Caco-2 (cell line): ENCODE measurements around the gene TLNRD1. TPM values are rescaled to one million over a fixed set of nuclear protein-coding genes. Genes with fewer than 3 reads are reported as not detected.

Experiments used
- BruUV-seq: library from RNA; stranded (reverse); fragments of 400-500 nt; replicated peaks from 2 replicates; lab custom pipeline; 2021; lab: Mats Ljungman, UMichigan
- CTCF ChIA-PET: fragments of 300-600 bp; sonication (Branson Sonifier 250); formaldehyde crosslinking; loops from one replicate; lab custom pipeline; 2022; ENCODE audit warnings: antibody characterized with exemption; lab: Charles Lee
- POLR2A ChIA-PET: fragments of 300-600 bp; sonication (Branson Sonifier 250); formaldehyde crosslinking; loops from one replicate; lab custom pipeline; 2022; ENCODE audit warnings: antibody characterized with exemption; lab: Charles Lee
- DNase-seq, 2 experiments: peaks; one replicate each; pipeline versions ENCODE4 v3.0.0 to v3.0.0-alpha.2; 2020 to 2022
- H3K27me3 ChIP-seq: replicated peaks from 2 replicates; pipeline ENCODE4 v1.6.0; 2011; ENCODE audit warnings: low read length; ENCODE audit not compliant: control insufficient read depth, insufficient read depth
- H3K36me3 ChIP-seq: 2 replicates; pipeline ENCODE4 v1.5.1; 2011; ENCODE audit warnings: low read length; ENCODE audit not compliant: control insufficient read depth, insufficient read depth
- H3K4me1 ChIP-seq: fragments of 250-450 bp; sonication (Bioruptor Pico); 2 replicates; pipeline ENCODE4 v1.5.1; 2020; ENCODE audit warnings: mild to moderate bottlenecking
- H3K4me3 ChIP-seq: 2 replicates; pipeline ENCODE4 v1.5.1; 2011; ENCODE audit warnings: low read depth, mild to moderate bottlenecking, control low read depth, low read length
- H3K9me3 ChIP-seq: fragments of 250-450 bp; sonication (Bioruptor Pico); 2 replicates; pipeline ENCODE4 v1.5.1; 2020; ENCODE audit warnings: mild to moderate bottlenecking, moderate library complexity
- H3K27ac Mint-ChIP-seq: one replicate; pipeline ENCODE4 v1.8.0; 2022; ENCODE audit warnings: mixed read lengths; ENCODE audit not compliant: unreplicated experiment
- H3K27me3 Mint-ChIP-seq: one replicate; pipeline ENCODE4 v1.8.0; 2022; ENCODE audit warnings: mixed read lengths; ENCODE audit not compliant: insufficient read depth, unreplicated experiment
- H3K36me3 Mint-ChIP-seq: one replicate; pipeline ENCODE4 v1.8.0; 2022; ENCODE audit warnings: mild to moderate bottlenecking, mixed read lengths; ENCODE audit not compliant: insufficient read depth, unreplicated experiment
- H3K4me1 Mint-ChIP-seq: one replicate; pipeline ENCODE4 v1.8.0; 2022; ENCODE audit warnings: low read depth, mixed read lengths; ENCODE audit not compliant: unreplicated experiment
- H3K4me3 Mint-ChIP-seq: one replicate; pipeline ENCODE4 v1.8.0; 2022; ENCODE audit warnings: mild to moderate bottlenecking, moderate library complexity, mixed read lengths; ENCODE audit not compliant: unreplicated experiment
- H3K9me3 Mint-ChIP-seq: one replicate; pipeline ENCODE4 v1.8.0; 2022; ENCODE audit warnings: mixed read lengths; ENCODE audit not compliant: unreplicated experiment
- CTCF ChIP-seq, 2 experiments: fragments of 200-600 bp in 1 of 2; IDR thresholded peaks; 1 replicate in 1 of 2; 2 replicates in 1 of 2; pipeline versions ENCODE4 v1.5.1 to v1.8.0; 2011 to 2022; ENCODE audit warnings: antibody characterized with exemption in 1 of 2, control low read depth in 1 of 2, inconsistent platforms in 1 of 2, low read depth in 1 of 2, low read length in 1 of 2, mild to moderate bottlenecking in 1 of 2, moderate library complexity in 1 of 2; ENCODE audit not compliant: insufficient read depth in 1 of 2, severe bottlenecking in 1 of 2, unreplicated experiment in 1 of 2
- intact Hi-C: fragments of 100-400 bp; cut with micrococcal nuclease; formaldehyde crosslinking; loops from one replicate; pipeline ENCODE4 v1.10.0; 2022; ENCODE audit not compliant: unreplicated experiment
- total RNA-seq: library from RNA; stranded (reverse); gene quantifications from 2 replicates; pipeline ENCODE4 v1.2.3, GENCODE V29; 2022

Gene TLNRD1
- total RNA-seq, 1 experiment from 2014 or later: 13.7 TPM

DNA sequence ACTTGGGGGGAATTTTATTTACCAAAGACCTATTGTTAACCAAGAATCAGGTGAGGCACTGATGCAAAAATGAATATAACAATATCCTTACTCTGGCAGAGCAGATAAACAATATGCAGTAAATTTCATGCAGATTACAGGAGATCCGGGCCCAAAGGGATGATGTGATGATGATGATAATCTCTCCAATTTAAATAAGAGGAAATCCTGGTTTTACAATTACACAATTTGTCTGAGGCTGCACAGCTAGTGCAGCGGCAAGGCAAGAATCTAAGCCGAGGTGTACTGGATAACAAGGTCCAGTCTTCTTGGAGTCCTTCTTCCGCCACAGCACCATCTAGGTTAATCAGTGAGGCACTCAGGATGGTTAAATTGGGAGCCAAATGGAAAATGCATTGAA is 8.7 kb upstream of the TLNRD1 start:
- Histone ChIP-seq H3K9me3 (no peaks in the 10 kb centered on the region), H3K4me1 (peaks cover 16% of the 10 kb centered on the region), H3K27me3 (no peaks in the 10 kb centered on the region), H3K4me3 (no peak overlapping the region), H3K36me3 (no peaks in the 10 kb centered on the region)
- no peak for TF ChIP-seq CTCF (IDR thresholded peaks at IDR 0.05; ENCODE audit: insufficient read depth in 1 of 2, low read depth in 1 of 2, low read length in 1 of 2, severe bottlenecking in 1 of 2, unreplicated experiment in 1 of 2)
- no peak for DNase-seq
- BruUV-seq: no TSS peak
- intact Hi-C loops: no loop called here
- ChIA-PET CTCF (no interaction called here), POLR2A (no interaction called here)
- H3K9me3 Mint-ChIP-seq: no peaks in the 10 kb centered on the region
- no peak overlapping the region for H3K27ac Mint-ChIP-seq
- H3K36me3 Mint-ChIP-seq: no peaks in the 10 kb centered on the region
- no peaks in the 10 kb centered on the region for H3K27me3 Mint-ChIP-seq
- peaks cover 9% of the 10 kb centered on the region for H3K4me1 Mint-ChIP-seq
- no peak overlapping the region for H3K4me3 Mint-ChIP-seq

DNA sequence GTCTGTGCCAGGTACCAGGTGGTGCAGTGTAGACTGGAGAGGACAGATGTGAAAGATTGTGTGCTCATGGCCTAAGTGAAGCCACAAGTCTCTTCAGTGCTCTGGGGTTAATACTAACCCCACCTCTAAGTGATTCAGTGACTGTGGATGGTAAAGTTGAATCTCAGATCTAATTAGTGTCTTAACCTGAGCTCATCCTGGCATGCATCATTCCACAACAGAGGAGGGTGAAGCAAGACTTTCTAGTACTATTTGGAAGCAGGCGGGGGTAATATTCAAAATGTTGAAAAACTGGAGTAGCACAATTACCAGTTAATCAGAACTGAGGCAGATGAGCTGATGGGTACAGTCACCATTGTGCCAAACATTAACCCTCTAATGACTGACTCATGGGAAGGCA is 8.3 kb upstream of the TLNRD1 start:
- no peaks in the 10 kb centered on the region for H3K27me3 Mint-ChIP-seq
- no peaks in the 10 kb centered on the region for H3K36me3 Mint-ChIP-seq
- BruUV-seq: no TSS peak
- Histone ChIP-seq H3K36me3 (no peaks in the 10 kb centered on the region), H3K4me3 (no peak overlapping the region), H3K4me1 (peaks cover 16% of the 10 kb centered on the region), H3K27me3 (no peaks in the 10 kb centered on the region), H3K9me3 (no peaks in the 10 kb centered on the region)
- DNase-seq: no peak
- CTCF ChIA-PET: no interaction called here
- no peak overlapping the region for H3K4me3 Mint-ChIP-seq
- intact Hi-C loops: no loop called here
- peaks cover 9% of the 10 kb centered on the region for H3K4me1 Mint-ChIP-seq
- H3K9me3 Mint-ChIP-seq: no peaks in the 10 kb centered on the region
- POLR2A ChIA-PET: no interaction called here
- no peak for TF ChIP-seq CTCF (IDR thresholded peaks at IDR 0.05; ENCODE audit: insufficient read depth in 1 of 2, low read depth in 1 of 2, low read length in 1 of 2, severe bottlenecking in 1 of 2, unreplicated experiment in 1 of 2)
- H3K27ac Mint-ChIP-seq: no peak overlapping the region

DNA sequence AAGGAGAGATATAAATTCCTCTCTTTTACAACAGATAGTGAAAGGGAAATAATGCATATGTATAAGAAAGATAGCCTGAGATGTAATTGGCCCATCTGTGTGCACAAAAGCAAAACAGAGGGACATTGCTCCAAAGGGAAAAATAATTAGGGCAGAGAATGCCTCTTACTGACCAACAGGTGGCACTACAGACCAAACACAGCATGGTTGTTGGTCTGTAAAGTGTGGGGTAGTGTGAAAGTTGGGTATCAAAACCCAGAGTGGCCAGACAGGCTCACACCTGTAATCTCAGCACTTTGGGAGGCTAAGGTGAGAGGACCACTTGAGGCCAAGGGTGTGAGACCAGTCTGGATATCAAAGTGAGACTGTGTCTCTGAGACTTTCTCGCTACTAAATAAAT is 4.5 kb upstream of the TLNRD1 start:
- ChIA-PET CTCF (no interaction called here), POLR2A (no interaction called here)
- Histone ChIP-seq H3K27me3 (no peaks in the 10 kb centered on the region), H3K4me3 (no peak overlapping the region), H3K4me1 (no peaks in the 10 kb centered on the region), H3K9me3 (no peaks in the 10 kb centered on the region), H3K36me3 (no peaks in the 10 kb centered on the region)
- TF ChIP-seq CTCF (IDR thresholded peaks at IDR 0.05; ENCODE audit: insufficient read depth in 1 of 2, low read depth in 1 of 2, low read length in 1 of 2, severe bottlenecking in 1 of 2, unreplicated experiment in 1 of 2): peak; percentile 15 to 32
- Mint-ChIP-seq H3K9me3 (no peaks in the 10 kb centered on the region), H3K27ac (no peak overlapping the region), H3K36me3 (no peaks in the 10 kb centered on the region), H3K27me3 (no peaks in the 10 kb centered on the region), H3K4me3 (no peak overlapping the region), H3K4me1 (no peaks in the 10 kb centered on the region)
- BruUV-seq: no TSS peak
- DNase-seq: no peak
- intact Hi-C loops: loop anchor here (1.0 to 5.0 kb wide), 2 partner anchors 110 to 261 kb away; no protein-coding TSS in a partner anchor
